ENCODE measurements around the gene CUEDC1. TPM values are rescaled to one million over a fixed set of nuclear protein-coding genes. Genes with fewer than 3 reads are reported as not detected.

CUEDC1 gene
- total RNA-seq, 4 donors from 2014 or later, result 7.5 to 14.3 (median 12.7) TPM

DNA sequence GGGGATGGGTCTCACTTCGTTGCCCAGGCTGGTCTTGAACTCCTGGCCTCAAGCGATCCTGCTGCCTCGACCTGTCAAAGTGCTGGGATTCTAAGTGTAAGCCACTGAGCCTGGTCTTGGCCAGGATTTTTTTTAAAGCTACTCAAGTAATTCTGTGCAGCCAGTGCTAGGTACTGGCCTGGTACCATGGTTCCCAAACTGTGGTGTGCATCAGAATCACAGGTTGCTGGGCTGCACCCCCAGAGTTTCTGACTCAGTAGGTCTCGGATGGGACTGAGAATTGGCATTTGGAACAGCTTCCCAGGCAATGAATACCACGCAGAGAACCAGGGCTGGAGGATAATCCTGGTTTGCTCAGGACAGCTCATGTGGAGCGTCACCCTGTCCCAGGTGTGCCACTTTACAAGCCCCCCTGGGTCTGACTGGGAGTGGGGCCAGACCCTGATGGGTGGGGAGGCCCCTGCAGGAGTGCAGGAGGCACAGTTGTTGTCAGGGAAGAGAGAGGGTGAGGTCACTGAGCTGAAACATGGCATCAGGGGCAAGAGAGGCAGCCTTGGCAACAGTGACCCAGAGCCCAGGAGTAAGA lies 94.7 kb downstream of the CUEDC1 start:
- intact Hi-C loops (cut with DNase I; ENCODE audit: low total_unique reads), result loop anchor here (5.0 kb wide), 1 partner anchor 137 kb away; no protein-coding TSS in a partner anchor
- no peak for DNase-seq (ENCODE audit: low spot score in 2 of 2)
- WGBS, 2 donors, result 56 to 65% methylated on average over 6 of the region's 6 CpGs
- TF ChIP-seq POLR2A (IDR thresholded peaks at IDR 0.05), result no peak
- TF ChIP-seq, protein P1, sequence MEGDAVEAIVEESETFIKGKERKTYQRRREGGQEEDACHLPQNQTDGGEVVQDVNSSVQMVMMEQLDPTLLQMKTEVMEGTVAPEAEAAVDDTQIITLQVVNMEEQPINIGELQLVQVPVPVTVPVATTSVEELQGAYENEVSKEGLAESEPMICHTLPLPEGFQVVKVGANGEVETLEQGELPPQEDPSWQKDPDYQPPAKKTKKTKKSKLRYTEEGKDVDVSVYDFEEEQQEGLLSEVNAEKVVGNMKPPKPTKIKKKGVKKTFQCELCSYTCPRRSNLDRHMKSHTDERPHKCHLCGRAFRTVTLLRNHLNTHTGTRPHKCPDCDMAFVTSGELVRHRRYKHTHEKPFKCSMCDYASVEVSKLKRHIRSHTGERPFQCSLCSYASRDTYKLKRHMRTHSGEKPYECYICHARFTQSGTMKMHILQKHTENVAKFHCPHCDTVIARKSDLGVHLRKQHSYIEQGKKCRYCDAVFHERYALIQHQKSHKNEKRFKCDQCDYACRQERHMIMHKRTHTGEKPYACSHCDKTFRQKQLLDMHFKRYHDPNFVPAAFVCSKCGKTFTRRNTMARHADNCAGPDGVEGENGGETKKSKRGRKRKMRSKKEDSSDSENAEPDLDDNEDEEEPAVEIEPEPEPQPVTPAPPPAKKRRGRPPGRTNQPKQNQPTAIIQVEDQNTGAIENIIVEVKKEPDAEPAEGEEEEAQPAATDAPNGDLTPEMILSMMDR (IDR thresholded peaks at IDR 0.05), result no peak
- no peak overlapping the region for H3K4me3 ChIP-seq (ENCODE audit: low read depth, poor library complexity, severe bottlenecking)

DNA sequence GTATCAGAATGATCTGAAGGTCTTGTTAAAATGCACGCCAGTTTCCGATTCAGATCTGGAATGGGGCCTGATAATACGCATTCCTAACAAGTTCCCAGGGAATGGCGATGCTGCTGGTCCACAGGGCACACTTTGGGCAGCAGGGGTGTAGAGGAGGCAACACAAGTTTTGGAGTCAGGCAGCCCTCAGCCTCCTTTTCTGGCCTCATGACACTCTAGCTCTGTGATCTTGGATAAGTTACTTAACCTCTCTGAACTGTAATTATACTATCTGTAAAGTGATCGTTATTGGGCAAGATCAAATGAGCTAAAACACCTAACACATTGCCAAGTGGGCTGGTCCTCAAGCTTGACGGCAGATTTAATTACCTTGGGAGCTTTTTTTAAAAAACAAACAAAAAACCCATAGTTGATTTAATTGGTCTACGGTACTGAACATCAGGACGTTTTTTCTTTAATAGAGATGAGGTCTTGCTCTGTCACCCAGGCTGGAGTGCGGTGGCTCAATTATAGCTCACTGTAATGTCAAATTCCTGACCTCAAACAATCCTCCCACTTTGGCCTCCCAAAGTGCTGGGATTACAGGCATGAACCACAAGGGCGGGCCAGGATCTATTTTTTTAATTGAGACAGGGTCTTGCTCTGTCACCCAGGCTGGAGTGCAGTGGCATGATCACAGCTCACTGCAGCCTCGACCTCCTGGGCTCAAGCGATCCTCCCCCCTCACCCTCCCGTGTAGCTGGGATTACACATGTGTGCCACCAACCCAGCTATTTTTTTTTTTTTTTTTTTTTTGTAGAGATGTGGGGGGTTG lies 95.4 kb downstream of the CUEDC1 start:
- no peak for DNase-seq (ENCODE audit: low spot score in 2 of 2)
- TF ChIP-seq POLR2A (IDR thresholded peaks at IDR 0.05), result no peak
- TF ChIP-seq, protein P1 (IDR thresholded peaks at IDR 0.05), result no peak
- WGBS, 2 donors, result 50 to 55% methylated on average over 13 of the region's 13 CpGs
- no peak overlapping the region for H3K4me3 ChIP-seq (ENCODE audit: low read depth, poor library complexity, severe bottlenecking)
- intact Hi-C loops (cut with DNase I; ENCODE audit: low total_unique reads), result loop anchor here (5.0 to 10.0 kb wide), 2 partner anchors 137 to 255 kb away; no protein-coding TSS in a partner anchor

DNA sequence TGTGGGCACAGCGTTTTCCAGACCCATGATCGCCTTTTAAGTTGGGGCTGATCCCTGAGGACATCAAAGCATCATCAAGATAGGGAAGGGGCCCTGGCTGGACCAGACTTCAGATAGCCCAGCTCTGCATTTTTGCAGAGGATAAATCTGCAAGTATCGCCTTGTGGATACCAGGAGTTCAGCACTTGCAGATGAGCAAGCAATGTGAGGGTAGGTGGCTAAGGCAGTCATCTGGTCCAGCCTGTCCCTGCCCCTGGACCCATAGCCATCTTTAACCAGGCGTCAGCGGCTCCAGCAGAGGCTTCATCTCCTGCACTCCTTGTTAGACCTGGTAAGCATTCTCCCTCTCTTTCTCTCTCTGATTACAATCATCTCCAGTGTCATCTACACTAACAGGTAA lies 96.4 kb downstream of the CUEDC1 start:
- TF ChIP-seq POLR2A (IDR thresholded peaks at IDR 0.05), result no peak
- TF ChIP-seq, protein P1 (IDR thresholded peaks at IDR 0.05), result no peak
- DNase-seq (ENCODE audit: low spot score in 2 of 2), result no peak
- H3K4me3 ChIP-seq (ENCODE audit: low read depth, poor library complexity, severe bottlenecking), result no peak overlapping the region
- intact Hi-C loops (cut with DNase I; ENCODE audit: low total_unique reads), result loop anchor here (10.0 kb wide), 1 partner anchor 256 kb away; no protein-coding TSS in a partner anchor
- 76 to 85% methylated on average over 5 of the region's 5 CpGs for WGBS, 2 donors

DNA sequence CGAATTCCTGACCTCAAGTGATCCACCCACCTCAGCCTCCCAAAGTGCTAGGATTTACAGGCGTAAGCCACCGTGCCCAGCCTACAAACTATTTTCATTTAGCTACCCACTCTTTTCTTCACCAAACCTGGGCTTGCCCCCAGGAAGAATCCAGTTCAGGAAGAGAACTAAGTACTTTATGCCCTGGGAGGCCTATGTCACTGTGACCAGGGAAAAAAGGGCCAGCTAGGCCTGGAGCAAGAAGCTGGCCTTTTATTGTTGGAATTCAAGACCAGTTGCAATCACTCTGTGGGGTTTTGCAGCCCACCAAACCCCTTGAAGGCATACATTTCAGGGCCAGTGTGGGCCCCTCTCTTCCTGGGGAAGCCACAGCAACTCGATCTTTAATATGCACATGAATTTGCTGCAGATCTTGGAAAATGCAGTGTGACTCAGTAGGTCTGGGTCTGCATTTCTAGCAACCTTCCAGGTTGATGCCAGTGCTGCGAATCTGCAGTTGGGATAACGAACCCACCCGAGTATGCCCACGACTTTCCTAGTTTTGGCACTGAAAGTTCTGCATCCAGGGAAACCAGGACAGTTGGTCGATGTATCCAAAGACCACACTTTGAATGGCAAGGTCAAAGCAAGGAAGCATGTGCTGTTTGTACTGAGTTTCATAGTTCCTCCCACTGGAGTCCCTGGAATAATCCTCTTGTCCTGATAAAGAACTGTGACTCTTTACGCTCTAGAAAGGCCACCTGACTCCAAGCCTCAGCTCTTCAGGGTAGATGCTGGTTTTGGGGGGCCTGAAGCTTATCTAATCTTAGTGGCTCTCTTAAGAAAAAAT lies 98.2 kb downstream of the CUEDC1 start:
- no peak overlapping the region for H3K4me3 ChIP-seq (ENCODE audit: low read depth, poor library complexity, severe bottlenecking)
- intact Hi-C loops (cut with DNase I; ENCODE audit: low total_unique reads), result loop anchor here (10.0 kb wide), 1 partner anchor 258 kb away; no protein-coding TSS in a partner anchor
- TF ChIP-seq POLR2A (IDR thresholded peaks at IDR 0.05), result no peak
- TF ChIP-seq, protein P1 (IDR thresholded peaks at IDR 0.05), result no peak
- no peak for DNase-seq (ENCODE audit: low spot score in 2 of 2)
- 74 to 79% methylated on average over 10 of the region's 10 CpGs for WGBS, 2 donors

DNA sequence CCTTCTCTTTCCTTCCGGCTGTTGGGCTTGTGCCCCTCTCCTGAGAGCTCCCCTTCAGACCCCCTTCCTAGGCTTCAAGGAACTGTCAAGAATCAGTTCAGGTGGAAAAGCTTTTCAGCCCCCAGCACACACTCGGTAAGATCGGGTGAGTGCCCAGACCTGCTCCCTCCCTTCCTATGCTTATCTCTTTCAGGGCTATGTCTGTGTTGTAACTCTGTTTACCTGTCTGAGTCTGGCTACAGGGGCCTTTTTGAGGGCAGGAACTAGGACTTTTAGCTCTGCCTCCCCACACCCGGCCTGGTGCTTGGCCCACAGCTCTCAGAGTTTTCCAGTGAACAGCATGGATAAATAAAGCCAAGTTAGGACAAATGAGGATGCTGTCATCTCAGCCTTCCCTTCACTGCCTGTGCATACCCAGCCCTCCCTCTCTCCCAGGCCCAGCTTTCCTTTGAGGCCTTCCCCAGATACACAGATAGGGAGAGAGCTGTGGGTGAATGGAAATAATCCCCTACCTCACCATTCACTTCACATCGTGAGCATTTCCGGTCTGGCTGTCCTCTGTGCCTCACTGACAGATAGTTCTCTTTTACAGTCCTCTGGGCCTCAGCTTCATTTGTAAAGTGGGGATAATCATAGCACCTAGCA lies 99.7 kb downstream of the CUEDC1 start:
- intact Hi-C loops (cut with DNase I; ENCODE audit: low total_unique reads), result loop anchor here (10.0 kb wide), 1 partner anchor 259 kb away; no protein-coding TSS in a partner anchor
- no peak overlapping the region for H3K4me3 ChIP-seq (ENCODE audit: low read depth, poor library complexity, severe bottlenecking)
- DNase-seq (ENCODE audit: low spot score in 2 of 2), result no peak
- WGBS, 2 donors, result 60 to 69% methylated on average over 6 of the region's 6 CpGs
- no peak for TF ChIP-seq POLR2A (IDR thresholded peaks at IDR 0.05)
- TF ChIP-seq, protein P1 (IDR thresholded peaks at IDR 0.05), result no peak

All from lower leg skin (tissue), 4 donors.